GM11168 (cell line): ENCODE measurements around the gene CLSTN2.

ENCODE experiments used
- in situ Hi-C: fragments of 300-500 bp; cut with MboI; formaldehyde crosslinking; loops from one replicate; pipeline ENCODE4 v1.12.0; 2022; ENCODE audit warnings: low sequenced_read_pairs; ENCODE audit not compliant: unreplicated experiment

Gene CLSTN2

GRCh38 chr3:140349938-140350337 is 415.0 kb downstream of the CLSTN2 start:
- in situ Hi-C loops, result no loop called here

- in situ Hi-C loops, result no loop called here
These were observed 416.5 kb downstream of the CLSTN2 start for GRCh38 chr3:140351466-140351865.

- in situ Hi-C loops, result no loop called here
These were observed 420.5 kb downstream of the CLSTN2 start for GRCh38 chr3:140355481-140355880.

GRCh38 chr3:140358686-140359085 is 423.7 kb downstream of the CLSTN2 start:
- in situ Hi-C loops, result no loop called here

GRCh38 chr3:140359233-140359995 is 424.4 kb downstream of the CLSTN2 start:
- in situ Hi-C loops, result no loop called here

GRCh38 chr3:140360332-140360731 is 425.3 kb downstream of the CLSTN2 start:
- in situ Hi-C loops, result no loop called here

GRCh38 chr3:140363801-140364200 is 428.8 kb downstream of the CLSTN2 start:
- in situ Hi-C loops, result no loop called here

GRCh38 chr3:140365872-140366697 is 431.1 kb downstream of the CLSTN2 start:
- in situ Hi-C loops, result no loop called here

- in situ Hi-C loops, result no loop called here
These were observed 433.3 kb downstream of the CLSTN2 start for GRCh38 chr3:140368223-140368811.

- in situ Hi-C loops, result no loop called here
These were observed 435.7 kb downstream of the CLSTN2 start for GRCh38 chr3:140370686-140371085.

- in situ Hi-C loops, result no loop called here
These were observed 438.2 kb downstream of the CLSTN2 start for GRCh38 chr3:140373234-140373633.

GRCh38 chr3:140375002-140375401 is 440.0 kb downstream of the CLSTN2 start:
- in situ Hi-C loops, result no loop called here

GRCh38 chr3:140376136-140376889 is 441.3 kb downstream of the CLSTN2 start:
- in situ Hi-C loops, result no loop called here

- in situ Hi-C loops, result no loop called here
These were observed 442.7 kb downstream of the CLSTN2 start for GRCh38 chr3:140377644-140378043.

- in situ Hi-C loops, result no loop called here
These were observed 443.8 kb downstream of the CLSTN2 start for GRCh38 chr3:140378571-140379340.

GRCh38 chr3:140384028-140384771 is 449.2 kb downstream of the CLSTN2 start:
- in situ Hi-C loops, result no loop called here

- in situ Hi-C loops, result no loop called here
These were observed 449.9 kb downstream of the CLSTN2 start for GRCh38 chr3:140384876-140385275.

GRCh38 chr3:140386357-140387100 is 451.5 kb downstream of the CLSTN2 start:
- in situ Hi-C loops, result no loop called here
